Measurements from ENCODE around the gene NFATC3.

NFATC3 gene

GRCh38 chr16:68267612-68268405 lies 182.6 kb downstream of the NFATC3 start:
- in situ Hi-C loops (cut with MboI; ENCODE audit: low sequenced_read_pairs) = no loop called here

GRCh38 chr16:68269793-68270192 lies 184.6 kb downstream of the NFATC3 start:
- in situ Hi-C loops (cut with MboI; ENCODE audit: low sequenced_read_pairs) = no loop called here

- in situ Hi-C loops (cut with MboI; ENCODE audit: low sequenced_read_pairs) = no loop called here
Measured at GRCh38 chr16:68270353-68270752, 185.2 kb downstream of the NFATC3 start.

GRCh38 chr16:68272507-68273209 lies 187.5 kb downstream of the NFATC3 start:
- in situ Hi-C loops (cut with MboI; ENCODE audit: low sequenced_read_pairs) = no loop called here

- in situ Hi-C loops (cut with MboI; ENCODE audit: low sequenced_read_pairs) = no loop called here
Measured at GRCh38 chr16:68273459-68273858, 188.3 kb downstream of the NFATC3 start.

- in situ Hi-C loops (cut with MboI; ENCODE audit: low sequenced_read_pairs) = no loop called here
Measured at GRCh38 chr16:68273896-68274295, 188.7 kb downstream of the NFATC3 start.

- in situ Hi-C loops (cut with MboI; ENCODE audit: low sequenced_read_pairs) = no loop called here
Measured at GRCh38 chr16:68274441-68274840, 189.3 kb downstream of the NFATC3 start.

GRCh38 chr16:68275611-68276191 lies 190.5 kb downstream of the NFATC3 start:
- in situ Hi-C loops (cut with MboI; ENCODE audit: low sequenced_read_pairs) = no loop called here

- in situ Hi-C loops (cut with MboI; ENCODE audit: low sequenced_read_pairs) = no loop called here
Measured at GRCh38 chr16:68276223-68276622, 191.1 kb downstream of the NFATC3 start.
